Heart right ventricle (tissue), 16 donors: ENCODE results near the gene ZBTB5. TPM values are rescaled to one million over a fixed set of nuclear protein-coding genes. Genes with fewer than 3 reads are reported as not detected.

Experiments used
- ATAC-seq, 8 donors: fragments of 200-7000 bp; cut with Tn5 transposase; one replicate each; pipeline ENCODE4 v1.9.1; 2020; ENCODE audit warnings: mild to moderate bottlenecking in 8 of 8, moderate library complexity in 8 of 8, moderate number of reproducible peaks in 1 of 8
- DNase-seq, 2 donors: peaks; one replicate each; pipeline ENCODE4 v3.0.0-alpha.2; 2020
- H3K27ac ChIP-seq, 10 donors: fragments of 200-600 bp; sonication (generic) in 2 of 10; one replicate each; pipeline versions ENCODE4 v1.5.0 to v1.8.0; 2020 to 2022; ENCODE audit warnings: mild to moderate bottlenecking in 3 of 10
- H3K27me3 ChIP-seq, 7 donors: fragments of 200-600 bp; one replicate each; pipeline ENCODE4 v1.8.0; 2021 to 2022; ENCODE audit warnings: mild to moderate bottlenecking in 2 of 7
- H3K36me3 ChIP-seq, 9 donors: fragments of 200-600 bp; sonication (generic) in 1 of 9; one replicate each; pipeline versions ENCODE4 v1.5.0 to v1.8.0; 2020 to 2022; ENCODE audit warnings: mild to moderate bottlenecking in 2 of 9
- H3K4me1 ChIP-seq, 9 donors: fragments of 200-600 bp; sonication (generic) in 1 of 9; one replicate each; pipeline versions ENCODE4 v1.5.0 to v1.8.0; 2020 to 2022; ENCODE audit warnings: mild to moderate bottlenecking in 4 of 9
- H3K4me3 ChIP-seq, 10 donors: fragments of 200-600 bp; sonication (generic) in 2 of 10; one replicate each; pipeline versions ENCODE4 v1.5.0 to v1.8.0; 2020 to 2022; ENCODE audit warnings: mild to moderate bottlenecking in 7 of 10, moderate library complexity in 2 of 10
- H3K9me3 ChIP-seq, 11 donors: fragments of 200-600 bp in 10 of 11; sonication (generic) in 2 of 11; one replicate each; pipeline versions ENCODE4 v1.5.0 to v1.8.0; 2013 to 2022; ENCODE audit warnings: mild to moderate bottlenecking in 2 of 11, control low read depth in 1 of 11, moderate library complexity in 1 of 11
- CTCF ChIP-seq, 9 donors: fragments of 200-600 bp; sonication (generic) in 2 of 9; IDR thresholded peaks; one replicate each; pipeline versions ENCODE4 v1.5.0 to v1.8.0; 2021 to 2022; ENCODE audit warnings: antibody characterized with exemption in 9 of 9, mild to moderate bottlenecking in 5 of 9, moderate library complexity in 1 of 9
- WGBS, 2 donors: extraction: QIAGEN DNeasy Blood & Tissue Kit; methylation state at CpG; one replicate each; pipeline ENCODE4 v1.1.7; 2013; ENCODE audit warnings: inconsistent platforms in 1 of 2; 5-methylcytosine and 5-hydroxymethylcytosine counted together
- intact Hi-C, 10 donors: fragments of 100-400 bp; cut with DNase I; formaldehyde crosslinking; loops; one replicate each; pipeline versions ENCODE4 v1.11.1 to v1.14.2; 2022
- polyA plus RNA-seq, 2 donors: library from polyadenylated mRNA; stranded (reverse); fragments of 200-250 nt; gene quantifications; one replicate each; pipeline ENCODE4 v1.2.3, GENCODE V29; 2013
- total RNA-seq, 10 donors: library from RNA; stranded (reverse); fragmentation: NEBNext Ultra II Directional in 3 of 10; extraction: Animal tissue kit (Norgen Biotek cat#: 25700) in 3 of 10; gene quantifications; one replicate each; pipeline versions ENCODE4 v1.2.1 to v1.2.4, GENCODE V29; 2021 to 2023
- donor health status: Arrhythmogenic right ventricular cardiomyopathy.
- donor health status: ischemic (EF 13 %, LVEDD 7.1; RV severe dilation, severe dysfunction).
- donor health status: healthy with polysubstance abuse.
- donor health status: DM: no; HTN: yes; CAD: no.
- donor health status: DM: no; HTN: no; CAD: no.
- donor health status: ischemic (EF 25% LVEDD 6.9; RV normal size, moderate dysfunction).
- donor health status: ischemic (EF 25% LVEDD 5.7; RV mildly dilated, moderate dysfunction).
- donor health status: healthy.
- donor health status: DM: yes; HTN: yes; CAD: no.
- donor health status: Ischemic cardiomyopathy.
- donor health status: ischemic (EF 35%, LVEDD 5.7; RV mildly dilated, moderate dysfunction).
- donor health status: nonischemic (EF 11% LVEDD 7.7; RV severe dilation, severe dysfunction).
- donor health status: DM: yes; HTN: yes; CAD: no.
- donor health status: PGD.
- donor health status: ischemic (EF 29% LVEDD 5.4; RV normal size, mild dysfunction).
- donor health status: nonischemic (EF 23%, LVEDD 6.1; RV moderate dilation, normal function).

The ZBTB5 gene
- total and polyA plus RNA-seq, 12 donors, result 2.1 to 7.5 (median 6.3) TPM

GRCh38 chr9:37417252-37417803 is 47.9 kb downstream of the ZBTB5 start:
- Histone ChIP-seq H3K27me3 (no peaks in the 10 kb centered on the region), H3K4me1 (peaks cover 5 to 19% (median 14%) of the 10 kb centered on the region in 9 donors), H3K36me3 (no peaks in the 10 kb centered on the region), H3K27ac (no peak overlapping the region), H3K9me3 (no peaks in the 10 kb centered on the region), H3K4me3 (no peak overlapping the region)
- intact Hi-C loops, result loop anchor here in 2 of 10 donors (5.0 to 10.0 kb wide), 2 partner anchors 87 to 155 kb away; no protein-coding TSS in a partner anchor
- ATAC-seq, result no peak
- no peak for TF ChIP-seq CTCF (IDR thresholded peaks at IDR 0.05)
- 92 to 95% methylated on average over 9 of the region's 9 CpGs for WGBS, 2 donors
- DNase-seq, result no peak

GRCh38 chr9:37415011-37415719 is 50.1 kb downstream of the ZBTB5 start:
- Histone ChIP-seq H3K36me3 (no peaks in the 10 kb centered on the region), H3K27me3 (no peaks in the 10 kb centered on the region), H3K4me3 (peak overlapping the region in 2 of 10 donors; percentile 1 to 25), H3K4me1 (peaks cover 0 to 17% (median 8%) of the 10 kb centered on the region in 9 donors), H3K9me3 (no peaks in the 10 kb centered on the region), H3K27ac (peak overlapping the region in 6 of 10 donors; percentile 4 to 50 (median 28))
- intact Hi-C loops, result loop anchor here in 2 of 10 donors (5.0 to 10.0 kb wide), 2 partner anchors 90 to 157 kb away; no protein-coding TSS in a partner anchor
- ATAC-seq (peak; percentile 37 to 74 (median 62)), DNase-seq (peak in 1 of 2 donors; percentile 61)
- TF ChIP-seq CTCF (IDR thresholded peaks at IDR 0.05), result peak; percentile 68 to 84 (median 79)
- 21 to 22% methylated on average over 22 of the region's 22 CpGs for WGBS, 2 donors

GRCh38 chr9:37414503-37414943 is 50.7 kb downstream of the ZBTB5 start:
- H3K36me3 ChIP-seq, result no peaks in the 10 kb centered on the region
- intact Hi-C loops, result loop anchor here in 1 of 10 donors (10.0 kb wide), 1 partner anchor 90 kb away; no protein-coding TSS in a partner anchor
- H3K4me3 ChIP-seq, result no peak overlapping the region
- H3K27ac ChIP-seq, result peak overlapping the region in 3 of 10 donors; percentile 15 to 38 (median 31)
- H3K27me3 ChIP-seq, result no peaks in the 10 kb centered on the region
- ATAC-seq, result no peak
- TF ChIP-seq CTCF (IDR thresholded peaks at IDR 0.05), result no peak
- peaks cover 0 to 17% (median 8%) of the 10 kb centered on the region in 9 donors for H3K4me1 ChIP-seq
- no peaks in the 10 kb centered on the region for H3K9me3 ChIP-seq
- no peak for DNase-seq
- WGBS, 2 donors, result 86 to 89% methylated on average over 10 of the region's 10 CpGs

- intact Hi-C loops, result loop anchor here in 1 of 10 donors (10.0 kb wide), 1 partner anchor 91 kb away; no protein-coding TSS in a partner anchor
- H3K27ac ChIP-seq, result no peak overlapping the region
- H3K4me3 ChIP-seq, result no peak overlapping the region
- H3K4me1 ChIP-seq, result peaks cover 0 to 17% (median 8%) of the 10 kb centered on the region in 9 donors
- no peak for DNase-seq
- H3K36me3 ChIP-seq, result no peaks in the 10 kb centered on the region
- H3K9me3 ChIP-seq, result no peaks in the 10 kb centered on the region
- no peak for ATAC-seq
- H3K27me3 ChIP-seq, result no peaks in the 10 kb centered on the region
- no peak for TF ChIP-seq CTCF (IDR thresholded peaks at IDR 0.05)
- WGBS, 2 donors, result 86 to 93% methylated on average over 4 of the region's 4 CpGs
Observed at GRCh38 chr9:37413311-37413710, 51.9 kb downstream of the ZBTB5 start.
